NCI-H446 (cell line): Measurements from ENCODE around the gene FAM53A.
"Not testable (repeated sequence)": the region's sequence is repeated elsewhere in the genome, so short reads cannot be mapped to it uniquely, and the experiment has no call there.

Source experiments
- DNase-seq, 2 experiments: peaks; one replicate each; lab custom pipeline; 2025; lab: John Stamatoyannopoulos, UW

Gene FAM53A

DNA sequence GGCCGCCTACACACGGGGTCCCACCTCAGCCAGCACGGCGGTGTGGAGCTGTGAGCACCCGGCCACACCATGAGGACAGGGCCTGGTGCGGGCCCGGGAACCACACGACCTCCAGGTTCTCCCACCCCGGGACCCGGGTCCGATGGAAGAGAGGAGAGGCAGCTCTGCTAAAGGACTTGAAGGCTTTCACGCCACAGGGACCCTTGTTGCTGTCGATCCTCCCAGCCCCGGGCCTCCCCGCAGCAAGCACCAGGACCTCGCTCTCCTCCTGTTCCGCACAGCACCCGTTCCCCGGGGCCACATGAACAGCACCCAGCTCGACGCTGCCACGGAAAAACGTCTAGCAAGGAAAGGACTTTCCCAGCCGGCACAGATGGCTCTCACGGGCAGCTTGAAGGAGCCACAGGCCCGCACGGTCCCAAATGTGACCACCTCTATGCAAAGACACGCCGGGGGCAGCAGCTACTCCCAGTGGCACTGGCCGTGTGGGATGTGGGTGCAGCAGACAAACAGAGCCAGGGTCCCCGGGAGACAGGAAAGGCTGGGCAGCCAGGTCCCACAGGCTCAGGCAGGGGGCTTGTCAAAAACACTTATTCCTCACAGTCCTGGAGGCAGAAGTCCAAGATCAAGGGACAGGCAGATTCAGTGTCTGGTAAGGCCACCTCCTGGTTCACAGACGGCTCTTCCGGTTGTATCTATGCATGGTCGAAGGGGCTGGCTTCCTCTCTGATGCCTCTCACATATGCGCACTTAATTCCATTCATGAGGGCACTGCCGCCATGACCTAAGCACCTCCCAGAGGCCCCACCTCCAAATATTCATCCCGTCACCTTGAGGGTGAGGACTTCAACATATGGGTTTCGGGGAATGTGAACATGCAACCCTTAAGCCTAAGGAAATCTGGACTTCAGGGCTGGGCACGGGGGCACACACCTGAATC is 24.7 kb downstream of the FAM53A start:
- DNase-seq: no peak

DNA sequence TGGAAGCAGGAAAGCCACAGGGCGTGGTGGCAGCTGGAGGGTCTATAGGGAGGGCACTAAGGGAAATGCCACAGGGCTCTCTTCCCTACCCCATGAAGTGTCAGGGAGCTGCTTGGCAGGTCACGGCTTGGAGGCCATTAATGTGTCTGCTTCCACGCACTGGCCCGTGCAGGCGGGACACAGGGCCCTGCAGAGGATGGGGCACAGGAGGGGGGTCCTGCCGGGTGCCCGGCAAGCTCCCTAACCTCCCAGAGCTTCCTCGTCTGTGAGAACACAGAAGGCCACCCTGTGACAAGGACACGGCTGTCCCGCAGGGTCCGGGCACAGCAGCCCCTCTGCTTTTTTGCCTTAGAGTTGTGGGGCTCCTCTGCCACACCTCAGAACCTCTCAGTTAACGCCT is 25.5 kb downstream of the FAM53A start:
- DNase-seq: no peak

GRCh38 chr4:1658146-1658545 is 26.0 kb downstream of the FAM53A start:
- DNase-seq: no peak

GRCh38 chr4:1656986-1657385 is 27.1 kb downstream of the FAM53A start:
- no peak for DNase-seq

DNA sequence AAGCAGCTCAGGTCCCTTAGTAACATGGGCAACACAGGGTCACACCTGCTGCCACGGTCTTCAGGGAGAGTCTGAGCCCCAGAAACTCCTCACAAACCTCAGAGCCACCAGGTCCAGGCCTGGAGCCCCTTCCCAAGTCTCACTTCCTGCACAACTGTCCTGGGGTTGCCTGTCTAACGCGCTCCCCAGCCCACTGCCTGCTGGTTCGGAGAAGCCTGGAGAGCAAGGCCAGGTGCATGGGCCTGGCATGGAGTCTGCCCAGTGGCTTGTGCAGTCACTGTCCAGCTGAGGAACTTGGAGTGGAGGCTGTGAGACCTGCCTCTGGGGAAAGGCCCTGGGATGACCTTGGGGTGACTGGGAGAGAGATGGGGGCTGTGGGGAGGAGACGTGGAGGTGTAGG is 28.0 kb downstream of the FAM53A start:
- no peak for DNase-seq

DNA sequence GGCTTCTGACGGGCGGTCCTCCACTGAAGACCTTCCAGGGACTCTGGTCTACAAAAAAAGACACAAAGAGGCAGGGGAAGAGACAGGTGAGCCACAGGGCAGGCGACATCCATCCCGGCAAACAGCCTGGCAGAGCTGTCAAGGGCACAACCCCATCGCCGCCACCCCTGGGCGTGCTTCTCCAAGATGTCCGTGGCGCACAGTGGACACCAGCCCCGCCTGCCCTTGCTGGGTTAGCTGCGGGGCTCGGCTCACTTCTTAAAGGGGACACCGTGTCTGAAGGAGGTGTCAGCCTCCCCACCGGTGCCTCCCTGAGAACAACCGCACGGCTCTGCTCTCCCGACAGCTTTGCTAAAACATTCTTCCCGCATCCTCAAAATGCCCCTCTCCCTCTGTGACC is 28.4 kb downstream of the FAM53A start:
- no peak for DNase-seq

DNA sequence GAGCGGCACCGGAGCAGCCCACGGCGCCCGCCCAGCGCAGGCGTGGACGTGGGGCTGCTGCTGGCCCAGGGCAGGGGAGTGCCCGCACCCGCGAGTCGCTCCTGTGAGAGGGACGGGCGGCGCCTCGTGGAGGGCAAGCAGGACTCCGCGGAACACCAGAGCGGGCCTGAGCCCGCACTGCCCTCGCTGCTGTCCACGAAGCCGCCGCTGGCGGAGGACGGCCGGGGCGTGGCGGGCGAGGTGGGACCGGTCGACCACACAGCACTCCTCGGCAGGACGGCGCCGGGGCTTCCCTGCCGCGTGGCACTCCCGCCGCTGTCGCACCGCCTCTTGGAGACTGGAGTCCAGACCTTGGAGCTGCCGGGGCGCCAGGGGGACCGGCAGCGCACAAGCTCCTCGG is 29.0 kb downstream of the FAM53A start:
- no peak for DNase-seq

DNA sequence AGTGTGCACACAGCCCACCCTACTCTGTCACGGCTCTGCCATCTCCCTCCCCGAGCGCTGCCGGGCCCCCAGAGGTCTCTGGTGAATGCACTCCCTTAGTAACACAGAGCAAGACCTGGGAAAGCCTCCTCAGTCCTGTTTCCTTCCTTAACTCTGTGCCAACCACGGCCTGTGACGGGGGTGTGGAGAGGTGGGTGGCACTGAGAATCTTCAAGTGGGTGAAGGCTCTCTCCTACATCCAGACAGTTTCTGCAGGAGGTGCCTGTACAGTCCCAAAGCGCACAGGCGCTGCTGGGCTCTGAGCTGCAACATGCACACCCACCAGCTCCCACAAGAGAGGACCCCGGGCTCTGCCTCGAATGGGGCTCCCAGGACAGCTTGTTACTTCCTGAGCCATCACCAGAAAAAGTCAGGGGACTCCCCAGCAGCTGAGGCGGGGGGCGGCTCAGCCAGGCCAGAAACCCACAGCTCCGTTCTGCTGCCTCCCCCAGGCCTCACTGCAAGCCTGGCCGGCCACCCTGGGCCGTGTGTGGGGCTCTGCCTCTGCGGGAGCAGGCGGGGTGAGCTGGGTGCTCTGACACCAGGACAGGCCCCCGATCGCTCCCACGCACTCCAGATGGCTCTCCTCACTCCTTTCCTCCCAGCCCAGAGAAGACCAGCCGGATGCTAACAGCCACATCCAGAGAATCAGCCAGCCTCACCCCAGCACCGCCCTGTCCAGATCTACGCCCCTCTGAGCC is 29.7 kb downstream of the FAM53A start:
- DNase-seq: no peak

DNA sequence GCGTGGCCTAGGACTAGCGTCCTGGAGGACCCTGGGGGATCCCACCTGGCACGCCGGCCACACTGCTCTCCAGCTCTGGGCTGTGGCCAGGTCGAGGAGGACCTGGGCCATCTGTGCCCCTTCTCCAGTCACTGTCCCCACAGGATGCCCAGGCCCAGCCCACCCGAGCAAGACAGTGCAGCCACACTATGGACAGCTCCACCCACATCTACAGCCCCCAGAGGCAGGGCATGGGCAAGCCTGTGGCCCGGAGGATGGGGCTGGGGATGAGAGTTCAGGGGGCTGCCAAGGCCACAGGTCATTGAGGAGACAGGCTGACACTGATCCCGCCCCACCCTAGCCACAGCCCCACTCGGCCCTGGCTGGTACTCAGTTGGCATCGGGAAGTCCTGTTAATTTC is 30.3 kb downstream of the FAM53A start:
- no peak for DNase-seq

GRCh38 chr4:1652088-1652487 is 32.0 kb downstream of the FAM53A start:
- DNase-seq: no peak

DNA sequence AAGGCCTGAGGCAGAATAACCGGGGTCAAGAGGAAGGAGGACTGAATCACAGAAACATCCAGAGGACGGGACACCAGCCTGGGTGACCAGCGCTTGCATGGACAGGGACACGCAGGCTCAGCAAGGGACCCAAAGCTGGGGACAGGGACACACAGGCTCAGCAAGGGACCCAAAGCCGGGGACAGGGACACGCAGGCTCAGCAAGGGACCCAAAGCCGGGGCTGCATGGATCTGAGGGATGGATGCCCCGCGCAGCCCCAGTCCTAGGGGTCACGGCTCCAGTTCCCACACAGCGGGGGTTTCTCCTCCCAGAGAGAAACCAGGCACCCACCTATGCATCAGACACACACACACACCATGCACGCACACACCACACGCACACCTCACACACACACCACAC is 32.5 kb downstream of the FAM53A start:
- DNase-seq: no peak

DNA sequence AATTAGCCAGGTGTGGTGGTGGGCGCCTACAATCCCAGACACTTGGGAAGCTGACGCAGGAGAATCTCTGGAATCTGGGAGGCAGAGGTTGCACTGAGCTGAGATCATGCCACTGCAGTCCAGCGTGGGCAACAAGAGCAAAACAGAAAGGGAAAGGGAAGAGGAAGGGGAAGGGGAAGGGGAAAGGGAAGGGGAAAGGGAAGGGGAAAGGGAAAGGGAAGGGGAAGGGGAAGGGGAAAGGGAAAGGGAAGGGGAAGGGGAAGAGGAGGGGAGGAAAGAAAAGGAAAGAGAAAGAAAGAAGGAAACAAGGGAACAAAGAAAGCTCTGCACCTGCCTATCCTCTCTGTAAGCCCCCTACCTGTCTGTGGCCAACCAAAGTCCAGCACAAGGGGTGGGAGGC is 35.2 kb downstream of the FAM53A start:
- no peak for DNase-seq

- no peak for DNase-seq
These were observed 36.7 kb downstream of the FAM53A start for GRCh38 chr4:1647432-1647831.

DNA sequence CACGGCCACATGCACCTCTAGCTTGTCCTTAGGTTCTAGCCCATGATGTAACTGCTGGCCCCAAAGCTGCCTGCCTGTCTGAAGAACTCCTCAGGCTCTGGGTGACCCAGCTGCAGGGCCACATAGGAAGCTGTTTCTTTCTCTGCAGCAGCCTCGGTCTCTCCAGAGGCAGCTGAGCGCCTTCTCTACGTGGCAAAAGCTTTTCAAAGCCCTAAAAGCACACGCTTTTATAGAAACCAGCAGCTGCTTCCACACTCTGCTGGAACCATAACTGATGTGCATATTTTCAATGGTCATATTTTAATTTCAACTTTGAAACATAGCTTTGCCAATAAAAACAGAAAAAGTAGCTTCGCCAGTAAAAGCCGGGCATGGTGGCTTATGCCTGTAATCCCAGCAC is 37.4 kb downstream of the FAM53A start:
- no peak for DNase-seq

GRCh38 chr4:1644891-1645657 is 39.0 kb downstream of the FAM53A start:
- DNase-seq: peak in 1 of 2 experiments; percentile 9

GRCh38 chr4:1643971-1644735 is 40.0 kb downstream of the FAM53A start:
- DNase-seq: no peak

GRCh38 chr4:1642196-1642951 is 41.7 kb downstream of the FAM53A start:
- DNase-seq: no peak

DNA sequence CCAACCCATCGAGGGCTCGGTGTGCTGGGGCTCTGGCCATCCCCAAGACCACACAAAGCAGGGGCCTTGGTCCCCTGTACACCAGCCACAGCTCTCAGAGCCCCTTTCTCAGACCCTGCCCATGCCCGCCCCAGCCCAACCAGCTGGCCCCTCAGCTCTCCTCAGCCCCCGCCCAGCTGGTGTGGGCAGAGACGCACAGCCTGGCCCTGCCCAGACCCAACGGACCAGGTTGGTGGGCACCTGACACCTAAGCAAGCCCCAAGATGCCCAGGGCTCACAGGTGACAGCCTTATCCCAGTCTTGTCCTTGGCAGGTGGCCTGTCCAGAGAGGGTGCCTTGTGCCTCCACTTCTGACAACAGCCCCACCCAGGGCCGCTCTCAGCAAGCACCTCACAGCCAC is 42.4 kb downstream of the FAM53A start:
- DNase-seq: no peak

- DNase-seq: not testable (repeated sequence)
These were observed 43.2 kb downstream of the FAM53A start for GRCh38 chr4:1640716-1641503.

GRCh38 chr4:1640190-1640589 is 43.9 kb downstream of the FAM53A start:
- DNase-seq: no peak
